Lower leg skin (tissue), 3 donors: ENCODE data around the gene FNIP2.

ENCODE experiments used
- POLR2A ChIP-seq, 2 donors: fragments of 450-650 bp; IDR thresholded peaks; one replicate each; pipeline ENCODE4 v1.6.1; 2016 to 2017; ENCODE audit warnings: antibody characterized with exemption in 2 of 2, mild to moderate bottlenecking in 1 of 2, moderate library complexity in 1 of 2
- TF ChIP-seq, protein P1 (sequence below), 3 donors: fragments of 450-650 bp; IDR thresholded peaks; one replicate each; pipeline ENCODE4 v1.5.1; 2016; ENCODE audit warnings: antibody characterized with exemption in 3 of 3, mild to moderate bottlenecking in 3 of 3, moderate library complexity in 2 of 3

DNA sequence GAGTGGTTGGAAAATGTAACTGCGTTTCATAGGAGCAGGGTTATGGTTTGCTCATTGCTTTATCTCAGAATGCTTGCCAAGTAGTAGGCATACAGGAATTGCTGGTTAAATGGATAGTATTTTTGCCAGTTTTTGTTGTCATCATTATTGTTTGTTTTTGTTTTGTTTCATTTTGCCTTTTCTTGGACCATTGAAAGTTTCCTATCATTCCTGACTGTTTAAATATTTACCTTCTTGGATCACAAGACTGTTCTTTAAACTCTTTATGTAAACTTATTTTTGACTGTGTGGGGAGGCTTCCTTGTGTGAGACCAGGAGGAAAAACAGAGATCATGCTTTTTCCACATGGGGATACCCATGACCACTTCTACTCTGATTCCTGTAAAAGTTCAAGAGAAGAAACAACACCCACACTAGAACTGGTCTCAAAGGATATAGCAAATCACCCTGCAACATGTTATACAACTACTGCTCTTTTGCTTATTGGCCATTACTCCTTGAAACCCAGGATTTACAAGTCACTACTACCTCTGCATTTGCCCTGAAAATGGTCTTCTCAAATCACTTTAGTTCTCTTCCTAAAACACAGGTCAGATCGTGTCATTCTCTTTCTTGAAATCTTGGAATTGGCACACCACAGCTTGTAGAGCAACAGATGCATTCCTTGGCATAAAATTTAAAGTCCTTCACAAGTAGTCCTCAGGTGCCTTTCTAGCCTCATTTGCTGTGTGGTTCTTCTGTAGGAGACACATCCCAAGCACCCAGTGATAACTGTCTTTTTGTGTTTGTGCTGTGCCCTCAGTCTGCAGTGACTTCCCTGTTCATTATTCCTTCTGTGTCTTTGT lies 51.3 kb downstream of the FNIP2 start:
- TF ChIP-seq, protein P1, sequence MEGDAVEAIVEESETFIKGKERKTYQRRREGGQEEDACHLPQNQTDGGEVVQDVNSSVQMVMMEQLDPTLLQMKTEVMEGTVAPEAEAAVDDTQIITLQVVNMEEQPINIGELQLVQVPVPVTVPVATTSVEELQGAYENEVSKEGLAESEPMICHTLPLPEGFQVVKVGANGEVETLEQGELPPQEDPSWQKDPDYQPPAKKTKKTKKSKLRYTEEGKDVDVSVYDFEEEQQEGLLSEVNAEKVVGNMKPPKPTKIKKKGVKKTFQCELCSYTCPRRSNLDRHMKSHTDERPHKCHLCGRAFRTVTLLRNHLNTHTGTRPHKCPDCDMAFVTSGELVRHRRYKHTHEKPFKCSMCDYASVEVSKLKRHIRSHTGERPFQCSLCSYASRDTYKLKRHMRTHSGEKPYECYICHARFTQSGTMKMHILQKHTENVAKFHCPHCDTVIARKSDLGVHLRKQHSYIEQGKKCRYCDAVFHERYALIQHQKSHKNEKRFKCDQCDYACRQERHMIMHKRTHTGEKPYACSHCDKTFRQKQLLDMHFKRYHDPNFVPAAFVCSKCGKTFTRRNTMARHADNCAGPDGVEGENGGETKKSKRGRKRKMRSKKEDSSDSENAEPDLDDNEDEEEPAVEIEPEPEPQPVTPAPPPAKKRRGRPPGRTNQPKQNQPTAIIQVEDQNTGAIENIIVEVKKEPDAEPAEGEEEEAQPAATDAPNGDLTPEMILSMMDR (IDR thresholded peaks at IDR 0.05): no peak
- no peak for TF ChIP-seq POLR2A (IDR thresholded peaks at IDR 0.05)
